AG04449 (cell line): Measurements from ENCODE around the gene LGI2.

Experiments
- CTCF ChIA-PET: fragments of 350-600 bp; formaldehyde crosslinking; extraction: SDS; loops from one replicate; lab custom pipeline; 2021; ENCODE audit warnings: antibody characterized with exemption; lab: Yijun Ruan, JAX
- POLR2A ChIA-PET: fragments of 400-600, 350-600 bp; formaldehyde crosslinking; extraction: SDS; loops from one replicate; lab custom pipeline; 2020; ENCODE audit warnings: antibody characterized with exemption, inconsistent platforms; lab: Yijun Ruan, JAX
- DNase-seq: peaks from one replicate; pipeline ENCODE4 v3.0.0-alpha.2; 2010; ENCODE audit warnings: low read depth, low spot score
- H3K4me3 ChIP-seq: 2 replicates; pipeline ENCODE4 v1.5.1; 2011; ENCODE audit warnings: low read depth, mild to moderate bottlenecking, control low read depth, low read length
- CTCF ChIP-seq: IDR thresholded peaks from one replicate; pipeline ENCODE4 v1.5.1; 2011; ENCODE audit warnings: mild to moderate bottlenecking, moderate library complexity, low read length, control low read depth, inconsistent platforms; ENCODE audit not compliant: insufficient read depth; ENCODE audit errors: missing control alignments

LGI2 gene

GRCh38 chr4:24957886-24958285 lies 72.9 kb downstream of the LGI2 start:
- no peak for DNase-seq
- POLR2A ChIA-PET: no interaction called here
- no peak for TF ChIP-seq CTCF
- no peak overlapping the region for H3K4me3 ChIP-seq
- CTCF ChIA-PET: interaction anchor here (3.0 kb wide), 1 partner anchor 22 kb away, joined by 11 read pairs; no protein-coding TSS in a partner anchor

DNA sequence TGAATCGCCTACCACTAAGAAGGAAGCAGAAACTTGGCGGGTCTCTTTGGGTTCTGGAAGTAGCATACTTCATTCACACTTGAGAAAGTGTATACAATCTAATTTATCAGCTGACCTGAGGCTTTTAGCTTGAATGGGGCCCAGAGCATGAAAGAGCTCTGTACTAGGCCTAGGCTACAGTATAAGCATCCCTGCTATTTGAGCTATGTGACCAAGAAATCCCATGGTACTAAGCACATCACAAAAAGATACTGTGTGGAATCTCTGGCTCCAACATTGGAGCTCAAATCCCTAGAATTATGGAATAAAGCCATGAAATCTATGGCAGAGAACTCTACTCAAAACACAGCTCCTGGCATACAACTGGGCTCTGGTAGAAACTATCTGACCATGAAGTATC lies 74.0 kb downstream of the LGI2 start:
- no peak for DNase-seq
- no peak for TF ChIP-seq CTCF
- ChIA-PET POLR2A (no interaction called here), CTCF (interaction anchor here (0.7 to 3.0 kb wide), 2 partner anchors 23 to 466 kb away, joined by 3 to 11 read pairs; no protein-coding TSS in a partner anchor)
- no peak overlapping the region for H3K4me3 ChIP-seq

- TF ChIP-seq CTCF: no peak
- POLR2A ChIA-PET: no interaction called here
- no peak for DNase-seq
- CTCF ChIA-PET: interaction anchor here (3.0 kb wide), 1 partner anchor 24 kb away, joined by 11 read pairs; no protein-coding TSS in a partner anchor
- no peak overlapping the region for H3K4me3 ChIP-seq
Measured at GRCh38 chr4:24956091-24956490, 74.7 kb downstream of the LGI2 start.

DNA sequence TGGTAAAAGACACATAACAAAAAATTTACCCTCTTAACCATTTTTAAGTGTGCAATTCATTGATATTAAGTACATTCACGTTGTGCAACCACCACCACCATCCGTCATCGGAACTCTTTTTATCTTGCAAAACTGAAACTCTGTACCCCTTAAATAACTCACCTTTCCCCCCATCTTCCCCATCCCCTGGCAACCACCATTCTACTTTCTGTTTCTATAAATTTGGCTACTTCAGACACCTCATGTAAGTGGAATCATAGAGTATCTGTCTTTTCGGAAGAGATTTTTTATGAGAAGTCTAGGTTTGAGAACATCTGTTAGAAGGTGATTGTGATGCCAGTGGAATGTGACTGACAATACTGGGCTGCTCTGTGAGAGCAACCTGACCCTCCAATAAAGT lies 78.1 kb downstream of the LGI2 start:
- TF ChIP-seq CTCF: no peak
- ChIA-PET POLR2A (no interaction called here), CTCF (no interaction called here)
- no peak overlapping the region for H3K4me3 ChIP-seq
- no peak for DNase-seq

DNA sequence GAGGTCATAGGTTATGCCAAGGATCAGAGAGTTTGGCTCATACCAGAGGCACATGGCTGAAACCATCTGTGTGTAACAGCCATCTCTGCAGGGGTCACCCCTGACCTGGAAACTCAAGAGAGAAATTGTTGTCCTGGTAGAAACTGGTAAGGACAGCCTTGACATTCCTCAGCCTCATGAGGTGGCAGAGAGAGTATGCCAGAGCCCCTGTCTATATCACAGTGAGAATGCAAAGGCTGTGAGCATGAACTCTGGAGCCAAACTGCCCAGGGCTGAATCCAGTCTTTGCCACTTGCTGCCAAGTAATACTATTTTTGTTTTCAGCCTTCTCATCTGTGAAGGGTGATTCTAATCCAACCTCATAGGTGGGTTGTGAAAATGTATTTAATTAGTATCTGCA lies 80.8 kb downstream of the LGI2 start:
- DNase-seq: no peak
- ChIA-PET POLR2A (no interaction called here), CTCF (no interaction called here)
- no peak overlapping the region for H3K4me3 ChIP-seq
- TF ChIP-seq CTCF: no peak
